MM.1S (cell line): ENCODE data around the gene EGLN3.

ENCODE experiments used
- DNase-seq: peaks from one replicate; pipeline ENCODE4 v3.0.0-alpha.2; 2015
- H2AFZ ChIP-seq: fragments of 300-600 bp; sonication (generic); 2 replicates; pipeline ENCODE4 v1.6.0; 2016; ENCODE audit warnings: antibody characterized with exemption, low read length
- H3F3A ChIP-seq: fragments of 300-600 bp; sonication (generic); 2 replicates; pipeline ENCODE4 v1.6.1; 2016; ENCODE audit warnings: mild to moderate bottlenecking, antibody characterized with exemption, low read length, moderate library complexity, mixed read lengths; ENCODE audit not compliant: insufficient read depth
- H3K27ac ChIP-seq: fragments of 300-600 bp; sonication (generic); 2 replicates; pipeline ENCODE4 v1.5.1; 2016; ENCODE audit warnings: mild to moderate bottlenecking, low read length
- H3K27me3 ChIP-seq: fragments of 300-600 bp; sonication (generic); replicated peaks from 2 replicates; pipeline ENCODE4 v1.6.0; 2016; ENCODE audit warnings: low read length; ENCODE audit not compliant: insufficient read depth
- H3K36me3 ChIP-seq: fragments of 300-600 bp; sonication (generic); replicated peaks from 2 replicates; pipeline ENCODE4 v1.6.1; 2016; ENCODE audit warnings: mild to moderate bottlenecking, low read length, mixed read lengths; ENCODE audit not compliant: insufficient read depth
- H3K4me1 ChIP-seq: fragments of 300-600 bp; sonication (generic); 2 replicates; pipeline ENCODE4 v1.6.1; 2016; ENCODE audit warnings: low read length, mixed read lengths
- H3K4me2 ChIP-seq: fragments of 300-600 bp; sonication (generic); 2 replicates; pipeline ENCODE4 v1.6.0; 2016; ENCODE audit warnings: low read depth, low read length
- H3K4me3 ChIP-seq: fragments of 300-600 bp; sonication (generic); 2 replicates; pipeline ENCODE4 v1.5.1; 2016; ENCODE audit warnings: low read length, mixed read lengths
- H3K79me2 ChIP-seq: fragments of 300-600 bp; sonication (generic); 2 replicates; pipeline ENCODE4 v1.6.1; 2016; ENCODE audit warnings: mixed run types, low read length, mixed read lengths
- H3K9ac ChIP-seq: fragments of 300-600 bp; sonication (generic); 2 replicates; pipeline ENCODE4 v1.6.1; 2016; ENCODE audit warnings: low read length, mixed read lengths
- H3K9me2 ChIP-seq: fragments of 300-600 bp; sonication (generic); replicated peaks from 2 replicates; pipeline ENCODE4 v1.6.1; 2016; ENCODE audit warnings: mild to moderate bottlenecking, low read length, mixed read lengths; ENCODE audit not compliant: insufficient read depth
- H3K9me3 ChIP-seq: fragments of 300-600 bp; sonication (generic); replicated peaks from 2 replicates; pipeline ENCODE4 v1.6.1; 2016; ENCODE audit warnings: mild to moderate bottlenecking, low read length, mixed read lengths; ENCODE audit not compliant: insufficient read depth
- H4K20me1 ChIP-seq: fragments of 300-600 bp; sonication (generic); 2 replicates; pipeline ENCODE4 v1.6.1; 2016; ENCODE audit warnings: mild to moderate bottlenecking, low read length, moderate library complexity, mixed read lengths; ENCODE audit not compliant: insufficient read depth
- EZH2 ChIP-seq: fragments of 300-600 bp; sonication (generic); optimal IDR thresholded peaks from 2 replicates; pipeline ENCODE3; 2017; ENCODE audit warnings: low read depth, mild to moderate bottlenecking, antibody characterized with exemption, low read length, mixed read lengths
- EZH2phosphoT487 ChIP-seq: fragments of 300-600 bp; sonication (generic); IDR thresholded peaks from 2 replicates; pipeline ENCODE4 v1.6.1; 2018; ENCODE audit warnings: antibody characterized with exemption, low read length
- TF ChIP-seq, protein P1 (sequence below): fragments of 300-600 bp; sonication (generic); IDR thresholded peaks from 2 replicates; pipeline ENCODE4 v1.5.1; 2016; ENCODE audit warnings: antibody characterized with exemption, low read length, mixed read lengths

The EGLN3 gene

DNA sequence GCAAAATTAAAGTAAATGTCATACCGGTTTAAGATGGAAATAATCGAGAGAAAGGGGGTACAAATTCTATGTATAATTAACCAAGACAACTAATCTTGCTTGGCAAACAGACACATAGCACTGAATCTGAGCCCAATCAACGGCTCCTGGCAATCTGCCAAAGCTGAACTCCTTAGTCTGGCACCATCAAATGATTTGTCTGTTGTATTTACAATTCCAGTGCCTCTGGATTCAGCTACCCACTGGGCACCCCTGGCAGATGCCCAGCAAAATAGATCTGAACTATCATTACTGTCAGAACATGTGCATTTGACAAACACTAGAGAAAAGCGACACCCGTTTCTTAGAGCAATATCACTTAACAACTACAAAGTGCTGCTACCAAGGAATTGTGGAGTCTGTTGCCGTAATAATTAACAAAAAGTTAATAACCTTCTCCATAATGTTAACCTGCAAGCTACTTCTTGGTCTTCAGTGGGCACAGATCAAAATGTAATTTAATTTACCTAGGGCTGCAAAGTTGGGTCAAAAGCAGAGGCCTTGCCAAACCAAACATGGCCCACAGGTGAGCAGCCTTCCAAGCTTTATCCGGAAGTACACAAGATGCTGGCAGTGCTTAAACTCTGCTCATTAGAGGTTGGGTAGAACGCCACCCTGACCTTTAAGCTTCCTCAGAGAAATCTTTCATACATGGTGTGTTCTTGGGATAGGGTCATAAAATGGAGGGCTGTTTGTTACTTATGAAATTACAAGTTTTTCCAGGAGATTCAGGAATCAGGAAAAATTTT, 7.6 kb downstream of the EGLN3 start:
- DNase-seq: no peak
- H4K20me1 ChIP-seq: no peaks in the 10 kb centered on the region
- no peaks in the 10 kb centered on the region for H3K36me3 ChIP-seq
- no peaks in the 10 kb centered on the region for H3K4me1 ChIP-seq
- H3F3A ChIP-seq: no peaks in the 10 kb centered on the region
- no peak overlapping the region for H3K27ac ChIP-seq
- H3K9ac ChIP-seq: no peak overlapping the region
- H3K27me3 ChIP-seq: no peaks in the 10 kb centered on the region
- no peak overlapping the region for H3K4me2 ChIP-seq
- H3K9me3 ChIP-seq: no peaks in the 10 kb centered on the region
- TF ChIP-seq EZH2: no peak
- TF ChIP-seq, protein P1, sequence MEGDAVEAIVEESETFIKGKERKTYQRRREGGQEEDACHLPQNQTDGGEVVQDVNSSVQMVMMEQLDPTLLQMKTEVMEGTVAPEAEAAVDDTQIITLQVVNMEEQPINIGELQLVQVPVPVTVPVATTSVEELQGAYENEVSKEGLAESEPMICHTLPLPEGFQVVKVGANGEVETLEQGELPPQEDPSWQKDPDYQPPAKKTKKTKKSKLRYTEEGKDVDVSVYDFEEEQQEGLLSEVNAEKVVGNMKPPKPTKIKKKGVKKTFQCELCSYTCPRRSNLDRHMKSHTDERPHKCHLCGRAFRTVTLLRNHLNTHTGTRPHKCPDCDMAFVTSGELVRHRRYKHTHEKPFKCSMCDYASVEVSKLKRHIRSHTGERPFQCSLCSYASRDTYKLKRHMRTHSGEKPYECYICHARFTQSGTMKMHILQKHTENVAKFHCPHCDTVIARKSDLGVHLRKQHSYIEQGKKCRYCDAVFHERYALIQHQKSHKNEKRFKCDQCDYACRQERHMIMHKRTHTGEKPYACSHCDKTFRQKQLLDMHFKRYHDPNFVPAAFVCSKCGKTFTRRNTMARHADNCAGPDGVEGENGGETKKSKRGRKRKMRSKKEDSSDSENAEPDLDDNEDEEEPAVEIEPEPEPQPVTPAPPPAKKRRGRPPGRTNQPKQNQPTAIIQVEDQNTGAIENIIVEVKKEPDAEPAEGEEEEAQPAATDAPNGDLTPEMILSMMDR: no peak
- no peak overlapping the region for H3K4me3 ChIP-seq
- H3K9me2 ChIP-seq: no peaks in the 10 kb centered on the region
- H2AFZ ChIP-seq: no peak overlapping the region
- H3K79me2 ChIP-seq: no peaks in the 10 kb centered on the region

DNA sequence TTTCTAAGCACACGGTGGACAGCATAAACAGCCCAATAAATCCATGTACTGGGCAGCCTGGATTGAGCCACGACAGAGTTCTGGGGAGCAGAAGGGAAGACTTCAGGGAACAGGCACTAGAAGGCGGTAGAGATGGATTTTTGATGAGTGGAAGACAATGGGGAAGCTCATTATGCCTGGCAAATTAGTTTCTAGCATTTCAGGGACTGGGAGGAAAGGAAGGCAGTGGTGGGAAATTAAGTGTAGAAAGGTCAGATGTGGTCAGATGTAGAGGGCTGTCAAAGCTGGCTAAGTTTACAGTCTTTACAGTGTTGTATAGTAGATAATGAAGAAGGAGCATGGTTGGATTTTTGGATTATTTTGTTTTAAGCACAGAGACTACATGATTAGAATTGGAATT, 9.2 kb downstream of the EGLN3 start:
- no peaks in the 10 kb centered on the region for H3K36me3 ChIP-seq
- H3K9me3 ChIP-seq: no peaks in the 10 kb centered on the region
- H3K4me2 ChIP-seq: no peak overlapping the region
- no peaks in the 10 kb centered on the region for H3F3A ChIP-seq
- no peak overlapping the region for H3K9ac ChIP-seq
- H2AFZ ChIP-seq: no peak overlapping the region
- no peak overlapping the region for H3K4me3 ChIP-seq
- TF ChIP-seq EZH2phosphoT487 (no peak), EZH2 (no peak)
- TF ChIP-seq, protein P1: no peak
- no peak overlapping the region for H3K27ac ChIP-seq
- no peaks in the 10 kb centered on the region for H3K9me2 ChIP-seq
- no peaks in the 10 kb centered on the region for H3K79me2 ChIP-seq
- H3K27me3 ChIP-seq: no peaks in the 10 kb centered on the region
- no peaks in the 10 kb centered on the region for H4K20me1 ChIP-seq
- no peaks in the 10 kb centered on the region for H3K4me1 ChIP-seq
- no peak for DNase-seq

DNA sequence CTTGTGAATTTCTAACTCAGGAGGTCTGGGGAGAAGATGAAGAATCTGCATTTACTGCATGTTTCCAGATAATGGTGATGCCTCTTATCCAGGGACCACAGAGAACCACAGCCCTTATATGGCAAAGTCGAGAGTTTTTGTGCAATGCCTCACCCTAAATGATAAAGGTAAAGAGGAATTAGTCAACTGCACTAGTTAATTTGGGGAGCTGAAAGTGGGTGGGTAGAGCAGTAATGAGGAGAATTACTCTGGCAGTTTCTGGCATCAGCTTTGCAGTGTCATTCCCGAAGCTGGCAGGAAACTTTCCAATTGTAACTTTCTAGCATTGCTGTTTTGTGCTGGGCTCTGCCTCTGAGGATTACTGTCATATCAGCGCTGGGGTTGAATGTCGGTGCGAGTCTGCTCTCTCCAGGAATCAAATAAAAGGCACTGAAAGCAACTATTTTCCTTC, 10.3 kb downstream of the EGLN3 start:
- no peak overlapping the region for H3K27ac ChIP-seq
- no peaks in the 10 kb centered on the region for H3K36me3 ChIP-seq
- no peak overlapping the region for H3K4me2 ChIP-seq
- no peaks in the 10 kb centered on the region for H4K20me1 ChIP-seq
- H3K9ac ChIP-seq: no peak overlapping the region
- no peaks in the 10 kb centered on the region for H3K9me2 ChIP-seq
- DNase-seq: no peak
- H3K9me3 ChIP-seq: no peaks in the 10 kb centered on the region
- no peaks in the 10 kb centered on the region for H3F3A ChIP-seq
- TF ChIP-seq EZH2: no peak
- TF ChIP-seq, protein P1: no peak
- TF ChIP-seq EZH2phosphoT487: no peak
- H3K27me3 ChIP-seq: no peaks in the 10 kb centered on the region
- no peaks in the 10 kb centered on the region for H3K4me1 ChIP-seq
- H3K79me2 ChIP-seq: no peaks in the 10 kb centered on the region
- no peak overlapping the region for H3K4me3 ChIP-seq
- no peak overlapping the region for H2AFZ ChIP-seq
